HepG2 (cell line): Measurements from ENCODE around the gene ANKRD6. TPM values are rescaled to one million over a fixed set of nuclear protein-coding genes. Genes with fewer than 3 reads are reported as not detected.

ENCODE experiments used
- ATAC-seq: fragments of 200-7000 bp; cut with Tn5 transposase; 3 replicates; pipeline ENCODE4 v1.9.1; 2020; ENCODE audit warnings: mild to moderate bottlenecking, moderate library complexity
- BruUV-seq: library from RNA; stranded (reverse); fragments of 400-500 nt; replicated peaks from 2 replicates; lab custom pipeline; 2021; lab: Mats Ljungman, UMichigan
- CTCF ChIA-PET: fragments of 300-600 bp; formaldehyde crosslinking; extraction: SDS; loops from one replicate; lab custom pipeline; 2021; ENCODE audit warnings: low total read pairs, inconsistent platforms, low intra/inter-chr PET ratio; lab: Yijun Ruan, JAX
- POLR2A ChIA-PET: fragments of 350-600 bp; sonication (Branson Sonifier 250); formaldehyde crosslinking; loops from one replicate; lab custom pipeline; 2020; ENCODE audit warnings: antibody characterized with exemption, inconsistent platforms; lab: Yijun Ruan, JAX
- DNase-seq: peaks from one replicate; pipeline ENCODE4 v3.0.0-alpha.2; 2015; ENCODE audit warnings: low spot score
- FAIRE-seq: peaks from 3 replicates; lab custom pipeline; 2011; peaks lifted over from hg19 to GRCh38; lab: Jason Lieb, UNC
- H2AFZ ChIP-seq: one replicate; pipeline ENCODE4 v1.6.1; 2011; ENCODE audit warnings: low read length, inconsistent platforms
- H3K27ac ChIP-seq: fragments of 300-600 bp; 3 replicates; pipeline ENCODE4 v1.8.0; 2011; ENCODE audit warnings: mixed run types, mild to moderate bottlenecking, mixed read lengths, low read length, inconsistent platforms; ENCODE audit not compliant: insufficient read depth; ENCODE audit errors: extremely low read length
- H3K27me3 ChIP-seq, 2 experiments: fragments of 200-600 bp in 1 of 2; 2 replicates in 1 of 2; 3 replicates in 1 of 2; pipeline versions ENCODE4 v1.6.0 to v1.8.0; 2011; ENCODE audit warnings: low read length in 2 of 2, mild to moderate bottlenecking in 2 of 2, moderate library complexity in 2 of 2, inconsistent platforms in 1 of 2; ENCODE audit not compliant: insufficient read depth in 2 of 2, control insufficient read depth in 1 of 2
- H3K36me3 ChIP-seq, 2 experiments: fragments of 200-600 bp in 1 of 2; replicated peaks in 1 of 2; 2 replicates in 1 of 2; 3 replicates in 1 of 2; pipeline versions ENCODE4 v1.5.1 to v1.8.0; 2011; ENCODE audit warnings: low read length in 2 of 2, inconsistent platforms in 1 of 2; ENCODE audit not compliant: insufficient read depth in 2 of 2, control insufficient read depth in 1 of 2
- H3K4me1 ChIP-seq: 2 replicates; pipeline ENCODE4 v1.5.1; 2012; ENCODE audit warnings: low read length, inconsistent platforms; ENCODE audit not compliant: insufficient read depth
- H3K4me2 ChIP-seq: 2 replicates; pipeline ENCODE4 v1.6.0; 2011; ENCODE audit warnings: low read depth, low read length, inconsistent platforms
- H3K4me3 ChIP-seq, 3 experiments: fragments of 200-600 bp in 1 of 3; sonication (generic), shearing (Covaris generic) in 1 of 3; replicated peaks in 1 of 3; 2 replicates each; pipeline ENCODE4 v1.5.1; 2011 to 2016; ENCODE audit warnings: low read length in 3 of 3, inconsistent platforms in 2 of 3, low read depth in 2 of 3, mild to moderate bottlenecking in 2 of 3, control low read depth in 1 of 3, mixed read lengths in 1 of 3; ENCODE audit not compliant: insufficient read depth in 1 of 3
- H3K79me2 ChIP-seq: one replicate; pipeline ENCODE4 v1.6.1; 2011; ENCODE audit warnings: low read length, inconsistent platforms; ENCODE audit not compliant: insufficient read depth
- H3K9ac ChIP-seq: 2 replicates; pipeline ENCODE4 v1.6.0; 2011; ENCODE audit warnings: mild to moderate bottlenecking, low read depth, low read length, inconsistent platforms; ENCODE audit not compliant: insufficient read depth
- H3K9me3 ChIP-seq: 2 replicates; pipeline ENCODE4 v1.5.1; 2012; ENCODE audit warnings: mild to moderate bottlenecking, low read length
- H4K20me1 ChIP-seq: 2 replicates; pipeline ENCODE4 v1.6.0; 2011; ENCODE audit warnings: inconsistent platforms, mild to moderate bottlenecking, low read length, moderate library complexity; ENCODE audit not compliant: insufficient read depth
- CREB1 ChIP-seq, 2 experiments: fragments of 450-650 bp in 1 of 2; IDR thresholded peaks; 2 replicates each; pipeline ENCODE4 v1.6.1; 2016 to 2017; ENCODE audit warnings: control low read depth in 1 of 2, mild to moderate bottlenecking in 1 of 2, missing compliant biosample characterization in 1 of 2, missing genetic modification characterization in 1 of 2
- FOXO1 ChIP-seq: sonication (generic); formaldehyde crosslinking; IDR thresholded peaks from 2 replicates; pipeline ENCODE4 v1.4.0; 2020; ENCODE audit warnings: missing genetic modification reagents
- PPARG ChIP-seq: conservative IDR thresholded peaks from 2 replicates; pipeline ENCODE4 v1.6.1; 2016; ENCODE audit warnings: missing biosample characterization, missing genetic modification reagents
- REXO4 ChIP-seq: sonication (generic); formaldehyde crosslinking; IDR thresholded peaks from 2 replicates; pipeline ENCODE4 v1.8.0; 2022; ENCODE audit warnings: missing genetic modification reagents, mild to moderate bottlenecking, borderline replicate concordance
- SALL2 ChIP-seq: sonication (generic); formaldehyde crosslinking; IDR thresholded peaks from 2 replicates; pipeline ENCODE4 v1.8.1; 2023; ENCODE audit warnings: mild to moderate bottlenecking, missing genetic modification reagents, inconsistent platforms
- SP2 ChIP-seq: sonication (generic); formaldehyde crosslinking; IDR thresholded peaks from 2 replicates; pipeline ENCODE4 v1.5.1; 2020; ENCODE audit warnings: mild to moderate bottlenecking, missing genetic modification reagents
- ZBTB3 ChIP-seq: sonication (generic); formaldehyde crosslinking; IDR thresholded peaks from 2 replicates; pipeline ENCODE4 v1.4.0; 2020; ENCODE audit warnings: low read depth, mild to moderate bottlenecking, moderate library complexity, missing genetic modification reagents, borderline replicate concordance
- ZNF264 ChIP-seq: sonication (generic); formaldehyde crosslinking; IDR thresholded peaks from 2 replicates; pipeline ENCODE4 v1.4.0; 2020; ENCODE audit warnings: missing genetic modification reagents
- ZNF782 ChIP-seq: sonication (generic); formaldehyde crosslinking; IDR thresholded peaks from 2 replicates; pipeline ENCODE4 v1.4.0; 2020; ENCODE audit warnings: missing genetic modification reagents, mild to moderate bottlenecking, borderline replicate concordance
- WGBS: methylation state at CpG from one replicate; pipeline ENCODE4 v1.1.6; 2017; ENCODE audit warnings: low lambda C conversion rate; 5-methylcytosine and 5-hydroxymethylcytosine counted together
- in situ Hi-C: cut with HindIII; loops from 2 replicates; pipeline ENCODE4 v1.10.0; 2017; ENCODE audit warnings: low pct_unique_long_range_greater_than_20kb; ENCODE audit not compliant: extremely low pct_ligation_motif_present
- intact Hi-C: fragments of 100-400 bp; cut with micrococcal nuclease; formaldehyde crosslinking; loops from one replicate; pipeline ENCODE4 v1.10.0; 2022; ENCODE audit not compliant: unreplicated experiment
- polyA plus RNA-seq, 8 experiments: library from polyadenylated mRNA; depleted of rRNA in 3 of 8; stranded (reverse) in 7 of 8; unstranded in 1 of 8; fragments of >200 nt; fragmentation: Illumina TruSeq in 4 of 8; extraction: Trizol in 4 of 8; gene quantifications; 2 replicates each; pipeline versions ENCODE4 v1.2.1 to v1.2.3, GENCODE V29; 2011 to 2016; ENCODE audit warnings: low read depth in 4 of 8, missing spikeins in 1 of 8, mixed read lengths in 1 of 8; ENCODE audit not compliant: insufficient read depth in 1 of 8
- total RNA-seq, 5 experiments: library from RNA; depleted of rRNA; stranded (reverse); fragments of >200 nt; fragmentation: Illumina TruSeq; extraction: Trizol; gene quantifications; 2 replicates each; pipeline ENCODE4 v1.2.3, GENCODE V29; 2016; ENCODE audit warnings: low read depth in 1 of 5
- TF ChIP-seq, protein P1 (sequence below): sonication (generic); formaldehyde crosslinking; IDR thresholded peaks from 2 replicates; pipeline ENCODE4 v1.5.1; 2020; ENCODE audit warnings: mild to moderate bottlenecking, moderate library complexity, missing genetic modification reagents
- TF ChIP-seq, protein P2 (sequence below): IDR thresholded peaks from 2 replicates; pipeline ENCODE4 v1.6.1; 2016; ENCODE audit warnings: low read depth, control low read depth
- TF ChIP-seq, protein P3 (sequence below): sonication (generic); formaldehyde crosslinking; IDR thresholded peaks from 2 replicates; pipeline ENCODE4 v1.4.0; 2020; ENCODE audit warnings: low read depth, missing genetic modification reagents

Gene ANKRD6
- total and polyA plus RNA-seq, 2 of the 13 experiments (the other 11 are each of a cell fraction or from before 2014, with no cell fraction given), result 0.18 to 0.36 TPM

DNA sequence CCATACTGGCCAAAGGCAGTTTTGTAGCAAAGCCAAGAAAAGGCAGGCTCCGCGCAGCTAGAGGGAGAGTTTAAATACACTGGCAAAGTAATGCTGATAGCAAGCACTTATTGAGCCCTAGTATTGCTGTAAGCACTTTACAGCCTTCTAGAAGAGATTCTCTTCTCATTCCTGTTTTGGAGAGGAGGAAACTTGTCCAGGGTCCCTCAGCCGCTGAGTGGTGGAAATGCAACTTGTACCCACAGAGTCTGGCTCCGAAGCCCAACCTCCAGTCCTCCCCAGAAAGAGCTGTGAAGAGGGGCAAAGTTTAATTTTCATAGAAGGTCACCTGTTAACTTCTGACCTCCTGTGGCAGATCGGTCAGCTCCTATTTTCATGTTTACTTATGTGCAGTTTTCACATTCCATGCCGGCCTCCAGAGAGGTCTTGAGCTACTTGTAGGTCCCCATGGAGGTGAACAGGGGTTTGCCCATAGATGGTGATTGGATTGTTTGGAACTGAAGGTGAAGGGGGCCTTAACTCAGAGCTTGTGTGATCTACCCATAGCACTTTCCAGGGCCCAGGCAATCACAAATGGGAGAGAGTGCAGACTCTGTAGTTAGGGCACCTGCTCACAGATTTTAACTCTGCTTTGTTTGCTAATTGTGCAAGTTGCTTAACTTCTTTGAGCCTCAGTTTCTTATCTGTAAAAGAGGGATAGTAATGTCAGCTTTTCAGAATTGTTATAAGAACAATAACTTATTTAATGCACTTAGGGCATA is 134.9 kb downstream of the ANKRD6 start (continued):
- TF ChIP-seq, protein P1, sequence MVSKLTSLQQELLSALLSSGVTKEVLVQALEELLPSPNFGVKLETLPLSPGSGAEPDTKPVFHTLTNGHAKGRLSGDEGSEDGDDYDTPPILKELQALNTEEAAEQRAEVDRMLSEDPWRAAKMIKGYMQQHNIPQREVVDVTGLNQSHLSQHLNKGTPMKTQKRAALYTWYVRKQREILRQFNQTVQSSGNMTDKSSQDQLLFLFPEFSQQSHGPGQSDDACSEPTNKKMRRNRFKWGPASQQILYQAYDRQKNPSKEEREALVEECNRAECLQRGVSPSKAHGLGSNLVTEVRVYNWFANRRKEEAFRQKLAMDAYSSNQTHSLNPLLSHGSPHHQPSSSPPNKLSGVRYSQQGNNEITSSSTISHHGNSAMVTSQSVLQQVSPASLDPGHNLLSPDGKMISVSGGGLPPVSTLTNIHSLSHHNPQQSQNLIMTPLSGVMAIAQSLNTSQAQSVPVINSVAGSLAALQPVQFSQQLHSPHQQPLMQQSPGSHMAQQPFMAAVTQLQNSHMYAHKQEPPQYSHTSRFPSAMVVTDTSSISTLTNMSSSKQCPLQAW, result 0 out of 2 replicates have a peak, but pooled peaks have one; percentile 27
- TF ChIP-seq PPARG (CRISPR knock-in tag), result peak; percentile 76

DNA sequence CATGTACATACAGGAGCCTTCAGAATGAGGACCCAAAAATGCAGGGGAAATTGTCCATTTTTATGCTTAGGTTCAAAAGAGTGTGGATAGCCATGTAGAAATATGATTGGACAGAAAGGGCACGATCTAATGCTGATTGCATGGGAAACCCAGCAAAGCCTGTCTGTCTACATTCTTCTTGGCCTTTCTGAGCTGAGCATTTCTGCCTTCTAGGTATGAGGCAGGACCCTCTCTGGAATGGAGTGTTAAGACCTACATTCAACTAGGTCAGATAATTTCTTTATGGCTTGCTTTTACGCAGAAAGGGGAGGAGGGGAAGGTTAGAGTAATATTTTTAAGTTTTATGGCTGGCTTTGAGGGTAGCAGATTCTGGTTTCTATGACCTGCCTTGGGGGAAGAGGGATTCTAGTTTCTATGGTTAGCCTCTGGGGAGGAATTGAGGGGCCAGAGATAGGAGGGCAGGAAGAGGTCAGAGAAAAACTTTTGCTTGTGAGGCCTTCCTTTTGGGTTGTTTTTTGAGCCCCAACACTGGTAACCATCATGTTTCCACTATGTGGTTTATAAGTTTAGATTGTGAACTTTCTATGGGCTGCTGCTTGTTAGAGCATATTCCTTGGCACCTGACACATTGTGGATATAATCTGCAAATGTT is 142.1 kb downstream of the ANKRD6 start:
- H3K27me3 ChIP-seq, result peaks cover 0 to 1% of the 10 kb centered on the region in 2 experiments; a peak in 2 of 5 replicates
- H3K27ac ChIP-seq, result no peak overlapping the region
- no TSS peak for BruUV-seq
- H3K79me2 ChIP-seq, result no peaks in the 10 kb centered on the region
- H3K9ac ChIP-seq, result no peak overlapping the region
- no peaks in the 10 kb centered on the region for H3K9me3 ChIP-seq
- in situ Hi-C loops, result no loop called here
- H3K36me3 ChIP-seq, result no peaks in the 10 kb centered on the region
- CTCF ChIA-PET, result no interaction called here
- 0% methylated on average over 2 of the region's 2 CpGs for WGBS
- no peak for DNase-seq
- ATAC-seq, result no peak
- H3K4me1 ChIP-seq, result no peaks in the 10 kb centered on the region
- FAIRE-seq, result no peak
- POLR2A ChIA-PET, result no interaction called here
- H3K4me2 ChIP-seq, result no peak overlapping the region
- H2AFZ ChIP-seq, result no peak overlapping the region
- H3K4me3 ChIP-seq, result no peak overlapping the region
- H4K20me1 ChIP-seq, result no peaks in the 10 kb centered on the region
- TF ChIP-seq ZBTB3 (CRISPR knock-in tag), result no peak
- no peak for TF ChIP-seq CREB1 (IDR thresholded peaks at IDR 0.05)
- TF ChIP-seq CREB1 (CRISPR knock-in tag; IDR thresholded peaks at IDR 0.05), result no peak
- TF ChIP-seq, protein P2, sequence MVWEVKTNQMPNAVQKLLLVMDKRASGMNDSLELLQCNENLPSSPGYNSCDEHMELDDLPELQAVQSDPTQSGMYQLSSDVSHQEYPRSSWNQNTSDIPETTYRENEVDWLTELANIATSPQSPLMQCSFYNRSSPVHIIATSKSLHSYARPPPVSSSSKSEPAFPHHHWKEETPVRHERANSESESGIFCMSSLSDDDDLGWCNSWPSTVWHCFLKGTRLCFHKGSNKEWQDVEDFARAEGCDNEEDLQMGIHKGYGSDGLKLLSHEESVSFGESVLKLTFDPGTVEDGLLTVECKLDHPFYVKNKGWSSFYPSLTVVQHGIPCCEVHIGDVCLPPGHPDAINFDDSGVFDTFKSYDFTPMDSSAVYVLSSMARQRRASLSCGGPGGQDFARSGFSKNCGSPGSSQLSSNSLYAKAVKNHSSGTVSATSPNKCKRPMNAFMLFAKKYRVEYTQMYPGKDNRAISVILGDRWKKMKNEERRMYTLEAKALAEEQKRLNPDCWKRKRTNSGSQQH, result no peak
- no peak for TF ChIP-seq SALL2 (CRISPR knock-in tag)
- TF ChIP-seq REXO4, result no peak
- TF ChIP-seq FOXO1 (CRISPR knock-in tag), result no peak
- no peak for TF ChIP-seq ZNF264 (CRISPR knock-in tag)
- TF ChIP-seq SP2, result no peak
- TF ChIP-seq, protein P3, sequence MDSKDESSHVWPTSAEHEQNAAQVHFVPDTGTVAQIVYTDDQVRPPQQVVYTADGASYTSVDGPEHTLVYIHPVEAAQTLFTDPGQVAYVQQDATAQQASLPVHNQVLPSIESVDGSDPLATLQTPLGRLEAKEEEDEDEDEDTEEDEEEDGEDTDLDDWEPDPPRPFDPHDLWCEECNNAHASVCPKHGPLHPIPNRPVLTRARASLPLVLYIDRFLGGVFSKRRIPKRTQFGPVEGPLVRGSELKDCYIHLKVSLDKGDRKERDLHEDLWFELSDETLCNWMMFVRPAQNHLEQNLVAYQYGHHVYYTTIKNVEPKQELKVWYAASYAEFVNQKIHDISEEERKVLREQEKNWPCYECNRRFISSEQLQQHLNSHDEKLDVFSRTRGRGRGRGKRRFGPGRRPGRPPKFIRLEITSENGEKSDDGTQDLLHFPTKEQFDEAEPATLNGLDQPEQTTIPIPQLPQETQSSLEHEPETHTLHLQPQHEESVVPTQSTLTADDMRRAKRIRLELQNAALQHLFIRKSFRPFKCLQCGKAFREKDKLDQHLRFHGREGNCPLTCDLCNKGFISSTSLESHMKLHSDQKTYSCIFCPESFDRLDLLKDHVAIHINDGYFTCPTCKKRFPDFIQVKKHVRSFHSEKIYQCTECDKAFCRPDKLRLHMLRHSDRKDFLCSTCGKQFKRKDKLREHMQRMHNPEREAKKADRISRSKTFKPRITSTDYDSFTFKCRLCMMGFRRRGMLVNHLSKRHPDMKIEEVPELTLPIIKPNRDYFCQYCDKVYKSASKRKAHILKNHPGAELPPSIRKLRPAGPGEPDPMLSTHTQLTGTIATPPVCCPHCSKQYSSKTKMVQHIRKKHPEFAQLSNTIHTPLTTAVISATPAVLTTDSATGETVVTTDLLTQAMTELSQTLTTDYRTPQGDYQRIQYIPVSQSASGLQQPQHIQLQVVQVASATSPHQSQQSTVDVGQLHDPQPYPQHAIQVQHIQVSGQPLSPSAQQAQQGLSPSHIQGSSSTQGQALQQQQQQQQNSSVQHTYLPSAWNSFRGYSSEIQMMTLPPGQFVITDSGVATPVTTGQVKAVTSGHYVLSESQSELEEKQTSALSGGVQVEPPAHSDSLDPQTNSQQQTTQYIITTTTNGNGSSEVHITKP (CRISPR knock-in tag), result no peak
- TF ChIP-seq, protein P1, result no peak
- no peak for TF ChIP-seq ZNF782 (CRISPR knock-in tag)
- intact Hi-C loops, result no loop called here
